Mesodermal cell (in vitro differentiated cells): Measurements from ENCODE around the gene OTOG.

ENCODE experiments used
- H3K27ac ChIP-seq: 2 replicates; pipeline ENCODE4 v1.7.0; 2013; ENCODE audit warnings: mild to moderate bottlenecking, low read depth, low read length, moderate library complexity; ENCODE audit not compliant: severe bottlenecking
- H3K36me3 ChIP-seq: 2 replicates; pipeline ENCODE4 v1.7.1; 2013; ENCODE audit warnings: mild to moderate bottlenecking, low read length, moderate library complexity; ENCODE audit not compliant: control insufficient read depth, insufficient read depth
- H3K4me1 ChIP-seq: one replicate; pipeline ENCODE4 v1.7.1; 2013; ENCODE audit warnings: mild to moderate bottlenecking, low read length; ENCODE audit not compliant: insufficient read depth, control insufficient read depth, poor library complexity, severe bottlenecking
- H3K4me3 ChIP-seq: 2 replicates; pipeline ENCODE4 v1.7.0; 2013; ENCODE audit warnings: low read length, control low read depth, mild to moderate bottlenecking; ENCODE audit not compliant: insufficient read depth, poor library complexity, severe bottlenecking; ENCODE audit errors: extremely low read depth
- H3K9me3 ChIP-seq: 2 replicates; pipeline ENCODE4 v1.7.1; 2013; ENCODE audit warnings: mild to moderate bottlenecking, low read length, moderate library complexity; ENCODE audit not compliant: control insufficient read depth
- WGBS, 2 experiments: methylation state at CpG; one replicate each; pipeline ENCODE4 v1.1.5; 2013; ENCODE audit warnings: missing lambda C conversion rate in 2 of 2; ENCODE audit not compliant: insufficient coverage in 2 of 2; 5-methylcytosine and 5-hydroxymethylcytosine counted together

OTOG gene

DNA sequence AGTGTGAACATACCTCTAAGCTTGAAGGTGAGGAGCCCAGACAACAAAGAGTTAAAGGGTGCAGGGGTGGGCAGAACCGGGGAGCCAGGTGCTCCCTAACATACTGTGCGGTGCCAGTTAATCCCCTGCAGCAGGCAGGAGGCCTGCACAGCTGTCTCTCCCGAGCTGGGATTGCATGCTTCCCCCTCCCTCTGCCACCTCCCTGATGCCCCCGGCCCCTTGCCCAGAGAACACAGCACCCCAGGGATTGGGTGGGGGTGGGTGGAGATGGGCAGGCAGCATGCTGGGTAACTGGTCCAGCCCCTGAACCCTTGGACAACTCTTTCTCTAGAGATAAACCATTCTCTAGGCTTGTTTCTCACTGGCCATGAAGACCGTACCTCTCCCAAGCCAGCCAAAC lies 104.6 kb downstream of the OTOG start:
- Histone ChIP-seq H3K27ac (no peak overlapping the region), H3K4me1 (peaks cover 10% of the 10 kb centered on the region), H3K36me3 (no peaks in the 10 kb centered on the region), H3K9me3 (peaks cover 7% of the 10 kb centered on the region), H3K4me3 (no peak overlapping the region)
- WGBS, 2 experiments, result 82 to 85% methylated on average over 3 of the region's 5 CpGs

DNA sequence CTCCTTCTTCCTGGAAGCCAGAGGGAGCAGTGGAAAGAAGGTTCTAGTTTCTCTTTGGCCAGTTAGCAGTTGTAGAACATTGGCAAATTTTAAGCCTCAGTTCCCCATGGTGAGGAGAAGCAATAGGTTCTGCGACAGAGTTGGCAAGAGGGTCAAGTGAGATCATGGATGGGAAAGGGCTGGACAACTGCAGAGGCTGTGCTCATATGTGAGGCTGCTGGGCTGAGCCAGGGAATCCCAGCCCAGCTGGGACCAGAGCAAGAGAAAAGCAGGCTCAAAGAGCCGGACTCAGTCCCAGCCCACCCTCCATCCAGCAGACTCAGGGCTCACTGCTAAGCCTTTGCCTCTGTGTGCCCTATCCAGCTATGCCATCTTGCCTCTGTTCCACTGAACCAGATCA lies 105.5 kb downstream of the OTOG start:
- WGBS, 2 experiments, result 88 to 91% methylated on average over 1 to 2 of the region's 2 CpGs
- Histone ChIP-seq H3K4me1 (peaks cover 10% of the 10 kb centered on the region), H3K27ac (no peak overlapping the region), H3K36me3 (no peaks in the 10 kb centered on the region), H3K4me3 (no peak overlapping the region), H3K9me3 (peaks cover 7% of the 10 kb centered on the region)

DNA sequence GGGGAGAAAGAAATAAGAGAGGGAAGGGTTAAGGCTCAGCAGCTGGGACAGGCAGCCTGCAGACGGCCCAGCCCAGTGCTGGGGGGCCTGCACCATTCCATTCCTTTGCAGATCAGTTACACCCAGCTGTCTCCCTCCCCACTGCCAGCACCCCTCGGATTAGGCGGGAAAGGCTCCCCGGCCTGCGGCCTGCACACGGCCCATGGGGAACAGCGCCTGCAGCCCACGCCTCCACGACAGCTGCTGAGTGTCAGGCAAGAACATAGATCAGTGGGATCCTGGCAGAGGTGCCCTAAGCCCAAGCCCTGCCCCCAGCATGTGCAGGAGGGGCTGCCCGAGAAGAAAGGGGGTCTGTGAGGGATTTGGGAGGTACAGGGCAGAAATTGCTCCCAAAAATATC lies 106.6 kb downstream of the OTOG start:
- WGBS, 2 experiments, result 72 to 80% methylated on average over 5 to 9 of the region's 10 CpGs
- Histone ChIP-seq H3K27ac (no peak overlapping the region), H3K4me1 (peaks cover 10% of the 10 kb centered on the region), H3K4me3 (no peak overlapping the region), H3K9me3 (peaks cover 7% of the 10 kb centered on the region), H3K36me3 (no peaks in the 10 kb centered on the region)

DNA sequence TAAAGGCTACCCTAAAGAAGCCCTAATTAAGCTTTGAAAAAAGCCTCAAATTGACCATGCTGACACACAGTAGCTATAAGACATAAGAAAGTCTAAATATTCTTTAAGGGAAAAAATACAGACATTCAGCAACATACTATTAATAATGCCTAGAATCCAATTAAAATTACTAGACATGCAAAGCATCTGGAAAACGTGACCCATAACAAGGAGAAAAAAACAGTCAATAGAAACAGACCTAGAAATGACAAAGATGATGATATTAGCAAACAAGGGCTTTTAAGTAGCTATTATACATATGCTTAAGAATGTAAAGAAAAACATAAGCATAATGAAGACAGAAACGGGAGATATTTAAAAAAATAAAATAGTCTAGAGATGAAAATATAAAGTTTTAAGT lies 108.6 kb downstream of the OTOG start:
- WGBS, 2 experiments, result 86% methylated on average over 1 of the region's 2 CpGs; no CpG with 5 or more reads in 1 of the 2 experiments
- no peaks in the 10 kb centered on the region for H3K4me1 ChIP-seq
- H3K9me3 ChIP-seq, result peaks cover 7% of the 10 kb centered on the region
- H3K36me3 ChIP-seq, result no peaks in the 10 kb centered on the region
- no peak overlapping the region for H3K27ac ChIP-seq
- H3K4me3 ChIP-seq, result no peak overlapping the region

DNA sequence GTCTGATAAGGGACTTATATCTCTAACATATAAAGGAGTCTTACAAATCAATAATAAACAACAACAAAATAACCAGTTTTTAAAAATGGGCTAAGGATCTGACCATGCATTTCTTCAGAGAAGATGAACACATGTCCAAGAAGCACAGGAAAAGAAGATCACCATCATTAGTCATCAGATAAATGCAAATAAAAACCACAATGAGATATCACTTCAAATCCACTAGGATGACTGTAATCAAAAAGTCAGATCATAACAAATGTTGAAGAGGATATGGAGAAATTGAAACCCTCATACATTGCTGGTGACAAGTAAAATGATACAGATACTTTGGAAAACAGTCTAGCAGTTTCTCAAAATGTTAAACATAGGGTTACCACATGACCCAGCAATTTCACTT lies 111.2 kb downstream of the OTOG start:
- Histone ChIP-seq H3K4me3 (no peak overlapping the region), H3K4me1 (no peaks in the 10 kb centered on the region), H3K9me3 (peaks cover 7% of the 10 kb centered on the region)

DNA sequence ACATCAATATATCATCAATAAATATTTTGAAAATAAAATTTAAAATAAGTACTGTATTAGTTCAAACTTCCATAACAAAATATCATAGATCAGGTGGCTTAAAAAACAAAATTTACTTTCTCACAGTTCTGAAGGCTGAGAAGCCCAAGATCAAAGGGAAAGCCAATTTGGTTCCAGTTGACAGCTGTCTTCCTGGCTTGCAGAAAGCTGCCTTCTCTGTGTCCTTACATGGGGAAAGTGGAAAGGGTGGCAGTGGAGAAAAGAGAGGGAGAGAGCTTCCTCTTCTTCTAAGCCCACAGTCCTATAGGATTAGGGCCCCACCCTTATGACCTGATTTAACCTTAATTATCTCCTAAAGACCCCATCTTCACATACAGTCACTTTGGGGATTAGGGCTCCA lies 121.1 kb downstream of the OTOG start:
- no peaks in the 10 kb centered on the region for H3K9me3 ChIP-seq
- H3K4me3 ChIP-seq, result no peak overlapping the region
- H3K27ac ChIP-seq, result no peak overlapping the region
- no peaks in the 10 kb centered on the region for H3K36me3 ChIP-seq
- H3K4me1 ChIP-seq, result no peaks in the 10 kb centered on the region

More for the DNA sequence above, 111.2 kb downstream of the OTOG start:
- no peaks in the 10 kb centered on the region for H3K36me3 ChIP-seq
- H3K27ac ChIP-seq, result no peak overlapping the region

DNA sequence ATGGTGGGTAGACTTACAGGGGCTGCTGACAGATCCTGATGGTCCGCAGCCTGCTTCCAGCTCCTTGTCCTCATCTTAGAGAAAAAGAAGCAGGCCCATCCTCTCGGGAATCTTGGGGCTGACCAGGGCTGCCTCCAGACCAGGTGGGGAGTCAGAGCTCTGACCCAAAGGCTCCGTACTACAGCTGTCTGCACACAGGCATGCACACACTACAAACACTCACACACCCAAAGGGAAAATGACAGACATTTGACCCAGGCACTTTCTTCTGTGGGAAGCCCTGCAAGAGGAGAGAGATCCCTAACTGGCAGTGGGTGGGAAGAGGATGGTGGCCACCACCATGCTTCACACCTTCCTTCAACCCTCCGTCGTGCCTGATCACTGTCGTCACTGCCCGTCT lies 125.4 kb downstream of the OTOG start:
- Histone ChIP-seq H3K4me1 (no peaks in the 10 kb centered on the region), H3K27ac (no peak overlapping the region), H3K4me3 (no peak overlapping the region), H3K9me3 (no peaks in the 10 kb centered on the region), H3K36me3 (no peaks in the 10 kb centered on the region)
- WGBS, 2 experiments, result 82 to 92% methylated on average over 5 to 7 of the region's 7 CpGs

DNA sequence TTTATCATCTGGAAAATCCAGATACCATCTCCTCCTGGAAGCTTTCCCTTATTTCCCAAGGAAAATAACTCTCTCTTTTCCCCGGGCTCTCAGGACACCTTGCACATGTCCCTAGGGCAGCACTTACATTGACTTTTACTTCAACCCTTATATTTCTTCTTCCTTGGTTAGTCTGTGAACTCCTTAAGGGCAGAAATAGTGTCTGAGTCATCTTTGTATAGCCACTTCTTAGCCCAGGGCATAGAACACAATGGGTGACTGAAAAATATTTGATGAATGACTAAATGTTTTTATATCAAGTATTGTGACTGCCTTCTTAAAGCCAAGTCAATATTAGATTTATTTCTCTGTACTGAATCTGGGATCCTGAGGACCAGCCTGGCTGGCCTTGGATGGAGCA lies 126.9 kb downstream of the OTOG start:
- no peak overlapping the region for H3K27ac ChIP-seq
- no peak overlapping the region for H3K4me3 ChIP-seq
- WGBS, 2 experiments, result 88% methylated on average over 1 of the region's 1 CpG; no CpG with 5 or more reads in 1 of the 2 experiments
- no peaks in the 10 kb centered on the region for H3K36me3 ChIP-seq
- no peaks in the 10 kb centered on the region for H3K4me1 ChIP-seq
- H3K9me3 ChIP-seq, result no peaks in the 10 kb centered on the region

DNA sequence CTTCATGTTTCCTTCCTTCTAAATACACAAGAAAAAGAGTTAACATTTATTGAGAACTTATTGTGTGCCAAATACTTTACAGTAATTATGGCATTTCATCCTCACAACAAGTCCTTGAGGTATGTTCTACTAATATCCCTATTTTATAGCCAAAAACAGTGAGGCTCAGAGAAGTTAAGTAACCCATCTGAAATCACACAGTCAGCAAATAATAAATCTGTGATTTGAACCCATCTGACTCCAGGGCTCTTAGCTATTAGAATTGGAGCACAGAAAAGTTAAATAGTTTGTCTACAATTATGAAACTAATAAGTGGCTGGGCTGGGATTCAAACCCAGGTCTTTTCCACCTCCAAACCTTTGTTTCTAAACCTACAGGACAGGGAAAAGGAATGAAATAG lies 135.8 kb downstream of the OTOG start:
- H3K27ac ChIP-seq, result no peak overlapping the region
- H3K4me3 ChIP-seq, result no peak overlapping the region
- H3K9me3 ChIP-seq, result no peaks in the 10 kb centered on the region
- no peaks in the 10 kb centered on the region for H3K4me1 ChIP-seq
- no peaks in the 10 kb centered on the region for H3K36me3 ChIP-seq

DNA sequence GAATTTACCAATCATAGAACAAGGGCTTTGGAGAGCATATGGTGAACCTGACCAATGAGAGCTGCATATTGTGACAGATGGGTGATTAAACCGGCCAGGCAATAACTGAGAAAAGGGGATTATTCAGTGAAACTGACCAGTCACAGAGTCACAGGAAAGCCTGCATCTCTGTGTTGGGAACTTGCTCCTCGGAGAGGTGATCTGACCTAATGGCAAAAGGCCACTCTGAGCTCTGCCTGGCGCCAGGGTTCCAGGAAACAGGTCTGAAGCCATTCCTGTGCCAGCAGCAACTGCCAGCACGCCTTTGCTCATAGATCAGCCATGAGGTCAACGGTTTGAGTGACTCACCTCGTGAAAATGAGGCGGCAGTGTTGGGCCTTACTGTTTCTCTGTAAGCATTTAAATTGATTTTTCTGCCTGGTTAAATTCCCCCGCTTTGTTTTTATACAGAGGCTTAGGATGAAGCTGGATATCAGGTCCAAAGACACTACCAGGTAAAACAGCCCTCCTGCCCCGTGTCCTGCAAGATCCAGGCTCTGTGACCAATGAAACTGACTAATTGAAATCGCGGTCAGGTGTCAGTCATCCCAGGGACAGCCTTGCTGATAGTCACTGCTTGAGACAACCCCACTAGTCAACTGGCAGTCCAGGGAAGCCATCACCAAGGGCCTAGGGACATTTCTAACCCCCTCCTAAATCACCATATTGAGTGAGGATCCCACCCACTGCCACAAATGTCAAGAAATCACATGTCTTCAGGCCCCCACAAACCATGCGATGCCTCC lies 136.5 kb downstream of the OTOG start:
- no peaks in the 10 kb centered on the region for H3K4me1 ChIP-seq
- no peaks in the 10 kb centered on the region for H3K9me3 ChIP-seq
- 80 to 81% methylated on average over 9 to 12 of the region's 12 CpGs for WGBS, 2 experiments
- H3K36me3 ChIP-seq, result no peaks in the 10 kb centered on the region
- H3K4me3 ChIP-seq, result no peak overlapping the region
- H3K27ac ChIP-seq, result no peak overlapping the region

DNA sequence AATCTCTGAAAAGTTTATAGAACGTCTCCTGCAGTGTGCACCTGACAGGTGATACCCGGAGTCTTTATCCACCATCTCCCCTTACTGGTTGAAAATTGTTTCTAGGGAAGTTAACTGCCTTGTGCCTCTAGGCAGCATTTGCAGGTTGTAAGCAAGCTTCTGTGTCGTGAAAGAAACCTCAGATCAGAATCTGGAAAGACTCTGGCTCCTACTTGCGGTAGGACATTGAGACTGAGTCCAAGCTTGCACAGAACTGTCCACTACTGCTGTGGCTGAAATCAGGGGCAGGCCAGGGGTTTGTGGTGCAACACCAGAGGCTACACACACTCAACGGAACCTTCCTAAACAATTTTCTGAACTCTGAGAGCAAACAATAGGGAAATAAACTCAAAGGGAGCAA lies 137.5 kb downstream of the OTOG start:
- no peaks in the 10 kb centered on the region for H3K9me3 ChIP-seq
- 92 to 93% methylated on average over 3 to 4 of the region's 5 CpGs for WGBS, 2 experiments
- H3K4me3 ChIP-seq, result no peak overlapping the region
- H3K27ac ChIP-seq, result no peak overlapping the region
- H3K36me3 ChIP-seq, result no peaks in the 10 kb centered on the region
- H3K4me1 ChIP-seq, result no peaks in the 10 kb centered on the region
